ENCODE measurements around the gene SPAG4.

Gene SPAG4

DNA sequence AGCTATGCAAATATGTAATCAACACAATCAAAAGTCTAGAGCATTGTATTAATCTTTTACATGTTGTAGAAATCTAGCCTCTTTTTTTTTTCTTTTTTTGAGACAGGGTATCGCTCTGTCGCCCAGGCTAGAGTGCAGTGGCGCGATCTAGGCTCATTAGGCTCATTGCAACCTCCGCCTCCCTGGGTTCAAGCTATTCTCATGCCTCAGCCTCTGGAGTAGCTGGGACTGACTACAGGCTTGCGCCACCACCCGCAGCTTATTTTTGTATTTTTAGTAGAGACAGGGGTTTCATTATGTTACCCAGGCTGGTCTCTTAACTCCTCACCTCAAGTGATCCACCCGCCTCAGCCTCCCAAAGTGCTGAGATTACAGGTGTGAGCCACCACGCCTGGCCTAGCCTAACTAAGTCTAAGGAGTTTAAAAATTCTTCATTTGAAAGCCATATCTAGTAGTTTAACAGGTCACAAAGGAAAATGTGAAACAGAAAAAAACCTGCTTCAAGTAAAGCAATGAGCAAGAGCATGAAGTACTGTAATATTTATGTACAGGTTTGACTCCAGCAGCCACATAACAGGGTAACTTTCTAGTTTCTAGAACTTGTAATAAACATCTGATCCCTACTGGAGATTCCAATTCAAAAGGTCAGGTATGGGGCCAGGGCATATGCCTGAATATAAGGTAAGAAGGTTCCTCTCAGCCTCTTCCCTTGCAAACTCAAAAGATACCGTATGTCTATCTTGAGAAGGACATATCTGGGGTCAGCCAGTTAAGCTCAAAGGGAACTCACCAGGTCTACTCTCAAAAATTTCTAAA, 44.7 kb downstream of the SPAG4 start:
- DNase-seq = no peak

DNA sequence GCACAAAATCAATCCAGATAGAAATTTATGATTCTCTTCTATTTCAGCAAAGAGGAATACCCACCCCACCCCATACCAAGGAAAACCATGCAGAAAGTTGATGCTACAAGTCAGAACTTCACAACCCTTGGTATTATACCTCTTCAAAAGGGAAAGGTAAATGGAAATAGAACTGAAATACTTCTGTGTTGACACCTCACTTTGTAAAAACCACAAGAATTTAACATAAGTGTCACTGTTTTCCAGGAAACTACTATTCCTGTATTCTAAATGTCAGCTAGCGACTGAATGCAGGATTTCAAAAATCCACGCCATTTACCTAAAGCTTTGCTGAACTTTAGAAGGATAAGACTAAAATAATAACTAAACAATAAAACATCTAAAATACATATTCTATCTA, 45.4 kb downstream of the SPAG4 start:
- no peak for DNase-seq

DNA sequence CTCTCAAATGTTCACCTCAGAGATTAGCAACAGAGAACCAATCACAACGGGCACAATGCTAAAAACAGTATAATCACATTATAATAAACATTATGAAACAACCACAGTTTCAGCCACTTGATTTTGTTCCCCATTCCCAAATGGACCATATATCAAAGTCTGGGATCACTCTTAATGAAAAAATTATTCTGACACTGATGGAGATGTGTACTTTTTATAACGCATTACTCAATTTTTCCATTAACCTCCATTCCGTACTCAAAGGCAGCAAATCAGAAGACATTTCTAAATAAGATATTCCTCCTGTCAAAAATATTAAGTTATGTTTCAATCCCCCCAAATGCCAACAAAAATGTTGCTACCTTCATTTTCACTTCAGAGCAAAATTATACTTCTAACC, 46.3 kb downstream of the SPAG4 start:
- DNase-seq = no peak

DNA sequence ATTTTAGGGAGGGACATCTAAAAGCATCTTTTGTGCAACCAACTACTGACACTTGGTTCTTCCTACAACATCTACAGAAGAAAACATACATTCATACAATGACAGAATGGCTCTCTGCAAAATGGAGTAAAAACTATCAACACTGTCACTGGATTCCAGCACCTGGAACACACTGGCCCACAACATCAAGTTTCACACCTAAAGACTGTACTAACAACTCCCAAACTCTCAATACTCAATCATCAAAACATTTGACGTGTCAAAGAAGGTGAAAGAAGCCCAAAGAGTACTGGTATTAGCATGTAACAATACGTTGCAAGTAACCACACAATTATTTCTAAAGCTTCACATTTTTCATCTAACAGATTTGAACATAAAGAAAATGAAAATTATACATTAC, 46.9 kb downstream of the SPAG4 start:
- DNase-seq = no peak

DNA sequence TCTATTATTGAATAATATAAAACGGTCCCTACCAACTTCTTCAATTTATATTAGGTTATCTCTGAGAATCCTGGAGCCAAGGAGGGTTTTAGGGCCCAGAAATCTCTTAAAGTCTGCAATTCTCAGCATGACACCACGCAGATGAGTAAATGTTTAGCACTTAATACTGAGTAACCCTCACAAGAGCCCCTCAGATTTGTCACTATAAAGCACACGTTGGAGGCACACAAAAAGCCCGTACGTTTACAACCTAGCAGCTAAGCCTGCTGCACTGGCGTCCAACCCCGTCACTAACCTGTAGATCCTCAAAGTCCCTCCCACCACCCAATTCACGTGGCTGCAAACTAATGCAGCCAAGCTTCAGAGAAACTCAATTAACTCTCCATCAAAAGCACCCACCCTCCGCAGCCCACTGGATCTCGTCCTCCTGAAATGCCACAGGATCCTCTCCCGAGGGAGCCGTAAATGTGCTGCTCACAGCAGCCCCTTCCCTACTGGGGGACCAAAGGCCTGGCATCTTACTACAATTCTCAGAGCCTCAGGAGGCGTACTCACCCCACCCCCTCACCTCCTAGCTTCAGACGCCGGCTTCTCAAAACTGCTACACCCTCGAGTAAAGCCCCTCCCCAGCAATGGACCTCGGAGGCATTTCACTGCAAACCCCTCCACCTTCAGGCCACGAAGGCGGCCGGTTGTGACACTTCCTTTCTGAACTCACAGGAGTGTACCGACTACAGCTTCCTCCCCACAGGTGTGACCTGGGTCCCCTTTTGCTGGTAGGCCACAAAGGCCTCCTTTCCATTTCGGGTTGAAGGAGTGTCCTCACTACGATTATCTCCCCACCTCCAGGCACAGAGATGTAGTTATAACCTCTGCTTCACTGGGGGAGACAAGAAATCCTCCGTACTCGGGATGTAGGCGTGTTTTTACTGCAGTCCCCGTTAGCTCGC, 48.2 kb downstream of the SPAG4 start:
- peak; percentile 36 to 61 for DNase-seq

DNA sequence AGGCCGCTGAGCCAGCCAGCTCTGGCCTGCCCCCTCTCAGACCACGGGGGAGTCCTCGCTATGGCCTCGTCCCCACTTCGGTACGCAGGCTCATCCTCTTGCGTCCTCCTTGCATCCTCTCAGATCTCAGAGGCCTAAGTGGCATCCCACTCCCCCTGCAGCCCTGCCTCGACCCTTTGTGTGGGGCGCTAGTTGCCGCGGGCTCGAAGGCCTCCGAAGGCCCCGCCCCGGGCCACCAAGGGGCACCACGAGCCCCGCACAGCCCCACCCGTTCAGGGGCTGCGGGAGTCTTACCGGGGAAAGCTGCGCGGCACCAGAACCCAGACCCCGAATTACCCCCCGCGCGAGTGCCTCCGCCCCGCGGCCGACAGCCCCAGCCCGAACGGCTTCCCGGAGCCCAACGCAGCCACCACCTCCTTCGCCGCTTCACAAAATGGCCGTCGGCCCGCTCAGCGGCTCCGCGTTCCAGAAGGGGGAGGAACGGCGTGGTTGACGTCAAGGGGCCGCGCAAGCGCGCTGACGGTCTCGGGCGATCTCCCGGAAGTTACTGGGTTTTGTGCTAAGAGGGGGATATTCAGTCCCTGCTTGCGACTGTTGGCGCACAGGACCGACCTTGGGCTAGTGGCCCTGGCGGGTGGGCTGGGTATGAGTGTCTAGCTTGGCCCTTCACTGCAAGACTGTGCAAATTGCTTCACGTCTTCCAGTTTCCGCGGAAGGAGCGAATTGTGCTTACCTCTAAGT, 49.0 kb downstream of the SPAG4 start, which contains the start of the genes CPNE1 and RBM12:
Gene CPNE1, minus strand, starts transcription at position 435 of the 741 bp plus-strand sequence. CDS start 31,977 bp downstream, outside the sequence.
Gene RBM12, minus strand, starts transcription at position 435 of the 741 bp plus-strand sequence. CDS start 9,578 bp downstream, outside the sequence.
- DNase-seq = peak; percentile 91 to 94

DNA sequence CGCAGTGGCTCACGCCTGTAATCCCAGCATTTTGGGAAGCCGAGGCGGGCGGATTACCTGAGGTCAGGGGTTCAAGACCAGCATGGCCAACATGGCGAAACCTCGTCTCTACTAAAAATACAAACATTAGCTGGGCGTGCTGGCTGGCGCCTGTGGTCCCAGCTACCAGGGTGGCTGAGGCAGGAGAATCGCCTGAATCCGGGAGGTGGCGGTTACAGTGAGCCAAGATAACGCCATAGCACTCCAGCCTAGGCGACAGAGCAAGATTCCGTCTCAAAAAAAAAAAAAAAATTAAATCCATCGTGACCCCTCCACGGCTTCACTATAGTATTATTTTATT, 50.3 kb downstream of the SPAG4 start:
- no peak for DNase-seq

DNA sequence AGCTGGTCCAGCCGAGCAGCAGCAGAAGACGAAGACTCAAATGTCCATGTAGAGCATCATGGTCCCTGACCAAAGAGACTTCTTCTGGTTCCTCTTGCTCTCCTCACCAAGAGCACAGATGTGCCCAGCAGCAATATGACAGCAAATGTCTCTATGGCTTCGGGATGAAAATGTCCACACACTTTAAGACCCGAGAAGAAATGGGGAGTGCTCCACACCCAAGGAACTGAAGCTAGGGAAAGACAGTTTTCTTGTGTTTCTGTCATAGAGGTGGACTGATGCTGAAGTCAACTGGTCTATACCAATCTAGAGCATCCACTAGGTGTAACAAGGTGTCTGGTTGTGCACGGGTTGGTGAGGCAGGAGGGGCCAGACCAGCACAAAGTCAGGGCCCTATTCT, 53.6 kb downstream of the SPAG4 start:
- no peak for DNase-seq

DNA sequence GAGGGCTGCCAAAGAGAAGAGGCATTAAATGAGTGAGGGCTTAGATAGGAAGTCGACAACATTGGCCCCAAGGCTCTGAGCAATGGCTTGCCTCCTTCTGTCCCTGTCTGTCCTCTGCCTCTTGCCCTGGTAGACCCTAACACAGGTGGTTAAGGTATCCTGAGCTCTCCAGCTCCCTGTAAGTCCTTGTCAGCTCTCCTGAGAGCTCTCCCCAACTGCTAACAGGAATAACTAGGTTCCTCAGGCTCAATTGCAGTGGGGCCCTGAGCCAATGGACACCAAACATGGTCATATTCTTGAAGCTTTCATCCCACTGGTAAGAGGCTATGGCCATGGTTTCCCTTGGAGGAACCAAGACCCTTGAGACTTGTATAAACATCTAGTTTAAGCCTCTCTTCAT, 54.1 kb downstream of the SPAG4 start:
- no peak for DNase-seq

All from NCI-H2081 (cell line).